Esophagus muscularis mucosa (tissue), 3 donors: ENCODE measurements around the gene PPIA.

Source experiments
- EP300 ChIP-seq: sonication (generic); formaldehyde crosslinking; IDR thresholded peaks from one replicate; pipeline ENCODE4 v1.6.1; 2017; ENCODE audit warnings: antibody characterized with exemption
- POLR2AphosphoS5 ChIP-seq, 2 donors: sonication (generic); formaldehyde crosslinking; IDR thresholded peaks; one replicate each; pipeline ENCODE4 v1.6.1; 2017; ENCODE audit warnings: antibody characterized with exemption in 2 of 2

- TF ChIP-seq POLR2AphosphoS5 (IDR thresholded peaks at IDR 0.05), result no peak
- no peak for TF ChIP-seq EP300
These were observed 42.3 kb downstream of the PPIA start for GRCh38 chr7:44838751-44839150.
